OCI-LY1 (cell line): ENCODE data around the gene NFIB.

Experiments
- H2AFZ ChIP-seq: fragments of 200-600 bp; sonication (generic), shearing (Covaris generic); 2 replicates; pipeline ENCODE4 v1.6.0; 2014; ENCODE audit warnings: antibody characterized with exemption, mild to moderate bottlenecking, low read length
- H3F3A ChIP-seq: fragments of 200-600 bp; sonication (generic), shearing (Covaris generic); 2 replicates; pipeline ENCODE4 v1.6.0; 2014; ENCODE audit warnings: mild to moderate bottlenecking, antibody characterized with exemption, low read length, moderate library complexity; ENCODE audit not compliant: insufficient read depth
- H3K27ac ChIP-seq: fragments of 200-600 bp; sonication (generic); 2 replicates; pipeline ENCODE4 v1.5.1; 2014; ENCODE audit warnings: low read length, mixed run types, mild to moderate bottlenecking, low read depth; ENCODE audit not compliant: poor library complexity, severe bottlenecking
- H3K27me3 ChIP-seq: fragments of 200-600 bp; sonication (generic); 2 replicates; pipeline ENCODE4 v1.6.0; 2014; ENCODE audit warnings: antibody characterized with exemption, mild to moderate bottlenecking, low read length, moderate library complexity; ENCODE audit not compliant: insufficient read depth
- H3K36me3 ChIP-seq: fragments of 200-600 bp; sonication (generic); 2 replicates; pipeline ENCODE4 v1.6.1; 2014; ENCODE audit warnings: mild to moderate bottlenecking, antibody characterized with exemption, low read length, moderate library complexity, mixed read lengths; ENCODE audit not compliant: insufficient read depth
- H3K4me1 ChIP-seq: fragments of 200-600 bp; sonication (generic); 2 replicates; pipeline ENCODE4 v1.5.1; 2014; ENCODE audit warnings: mild to moderate bottlenecking, low read length, moderate library complexity; ENCODE audit not compliant: insufficient read depth, severe bottlenecking
- H3K4me2 ChIP-seq: fragments of 200-600 bp; sonication (generic), shearing (Covaris generic); 2 replicates; pipeline ENCODE4 v1.6.1; 2014; ENCODE audit warnings: low read length
- H3K4me3 ChIP-seq: fragments of 200-600 bp; sonication (generic); 2 replicates; pipeline ENCODE4 v1.5.1; 2014; ENCODE audit warnings: low read length, low read depth, mild to moderate bottlenecking, mixed read lengths; ENCODE audit not compliant: poor library complexity, severe bottlenecking
- H3K79me2 ChIP-seq: fragments of 200-600 bp; shearing (Covaris generic); 2 replicates; pipeline ENCODE4 v1.6.1; 2016; ENCODE audit warnings: mixed run types, low read length, mixed read lengths; ENCODE audit not compliant: insufficient read depth
- H3K9ac ChIP-seq: fragments of 200-600 bp; sonication (generic), shearing (Covaris generic); 2 replicates; pipeline ENCODE4 v1.6.1; 2014; ENCODE audit warnings: mild to moderate bottlenecking, low read length, mixed read lengths
- H3K9me2 ChIP-seq: fragments of 200-600 bp; sonication (generic), shearing (Covaris generic); 2 replicates; pipeline ENCODE4 v1.6.1; 2014; ENCODE audit warnings: low read depth, mild to moderate bottlenecking, low read length, mixed read lengths
- H3K9me3 ChIP-seq: fragments of 200-600 bp; shearing (Covaris generic); 2 replicates; pipeline ENCODE4 v1.6.1; 2014; ENCODE audit warnings: low read length, mixed read lengths
- H4K20me1 ChIP-seq: fragments of 200-600 bp; sonication (generic), shearing (Covaris generic); 2 replicates; pipeline ENCODE4 v1.6.0; 2016; ENCODE audit warnings: mild to moderate bottlenecking, low read length; ENCODE audit not compliant: insufficient read depth
- CTCF ChIP-seq: fragments of 200-600 bp; sonication (generic), shearing (Covaris generic); IDR thresholded peaks from 2 replicates; pipeline ENCODE4 v1.5.1; 2017; ENCODE audit warnings: mild to moderate bottlenecking, antibody characterized with exemption, low read length, moderate library complexity, mixed read lengths
- EZH2 ChIP-seq: fragments of 200-600 bp; sonication (generic), shearing (Covaris generic); IDR thresholded peaks from 2 replicates; pipeline ENCODE4 v1.8.0; 2017; ENCODE audit warnings: borderline replicate concordance, mixed run types, mild to moderate bottlenecking, antibody characterized with exemption, low read length, moderate library complexity, mixed read lengths

NFIB gene

GRCh38 chr9:14189146-14189545 is 124.8 kb downstream of the NFIB start:
- no peak overlapping the region for H2AFZ ChIP-seq
- no peak overlapping the region for H3K27ac ChIP-seq
- H3K4me1 ChIP-seq: no peaks in the 10 kb centered on the region
- H3F3A ChIP-seq: no peaks in the 10 kb centered on the region
- TF ChIP-seq EZH2: no peak
- no peak for TF ChIP-seq CTCF
- H3K36me3 ChIP-seq: no peaks in the 10 kb centered on the region
- no peaks in the 10 kb centered on the region for H3K9me3 ChIP-seq
- no peak overlapping the region for H3K4me3 ChIP-seq
- H4K20me1 ChIP-seq: no peaks in the 10 kb centered on the region
- no peak overlapping the region for H3K4me2 ChIP-seq
- no peaks in the 10 kb centered on the region for H3K27me3 ChIP-seq
- H3K9ac ChIP-seq: no peak overlapping the region
- H3K9me2 ChIP-seq: no peaks in the 10 kb centered on the region
- no peaks in the 10 kb centered on the region for H3K79me2 ChIP-seq

GRCh38 chr9:14188538-14188937 is 125.4 kb downstream of the NFIB start:
- H3K9me2 ChIP-seq: no peaks in the 10 kb centered on the region
- no peaks in the 10 kb centered on the region for H3K36me3 ChIP-seq
- no peak overlapping the region for H3K27ac ChIP-seq
- H3K79me2 ChIP-seq: no peaks in the 10 kb centered on the region
- H3K27me3 ChIP-seq: no peaks in the 10 kb centered on the region
- H3K9me3 ChIP-seq: no peaks in the 10 kb centered on the region
- H3K9ac ChIP-seq: no peak overlapping the region
- H3K4me2 ChIP-seq: no peak overlapping the region
- no peaks in the 10 kb centered on the region for H3F3A ChIP-seq
- no peaks in the 10 kb centered on the region for H4K20me1 ChIP-seq
- no peak overlapping the region for H2AFZ ChIP-seq
- H3K4me3 ChIP-seq: no peak overlapping the region
- H3K4me1 ChIP-seq: no peaks in the 10 kb centered on the region
- TF ChIP-seq EZH2: no peak

- Histone ChIP-seq H3F3A (no peaks in the 10 kb centered on the region), H3K36me3 (no peaks in the 10 kb centered on the region), H3K4me1 (no peaks in the 10 kb centered on the region), H3K9me3 (no peaks in the 10 kb centered on the region), H3K9me2 (no peaks in the 10 kb centered on the region), H2AFZ (no peak overlapping the region), H3K27me3 (no peaks in the 10 kb centered on the region), H3K4me3 (no peak overlapping the region), H3K27ac (no peak overlapping the region), H3K4me2 (no peak overlapping the region), H4K20me1 (no peaks in the 10 kb centered on the region), H3K9ac (no peak overlapping the region), H3K79me2 (no peaks in the 10 kb centered on the region)
- no peak for TF ChIP-seq EZH2
- no peak for TF ChIP-seq CTCF
Observed at GRCh38 chr9:14188011-14188410, 125.9 kb downstream of the NFIB start.

- no peak overlapping the region for H3K9ac ChIP-seq
Observed at GRCh38 chr9:14186096-14186495, 127.8 kb downstream of the NFIB start.

More at GRCh38 chr9:14186096-14186495, 127.8 kb downstream of the NFIB start:
- H3K27me3 ChIP-seq: no peaks in the 10 kb centered on the region
- H3K79me2 ChIP-seq: no peaks in the 10 kb centered on the region
- no peak overlapping the region for H3K27ac ChIP-seq
- no peak overlapping the region for H3K4me2 ChIP-seq
- TF ChIP-seq EZH2: no peak
- no peak for TF ChIP-seq CTCF
- no peaks in the 10 kb centered on the region for H3K36me3 ChIP-seq
- no peaks in the 10 kb centered on the region for H3F3A ChIP-seq
- H3K9me2 ChIP-seq: no peaks in the 10 kb centered on the region
- H3K4me1 ChIP-seq: no peaks in the 10 kb centered on the region
- H2AFZ ChIP-seq: no peak overlapping the region
- no peak overlapping the region for H3K4me3 ChIP-seq
- H3K9me3 ChIP-seq: no peaks in the 10 kb centered on the region
- H4K20me1 ChIP-seq: no peaks in the 10 kb centered on the region
